Measurements from ENCODE around the gene PFDN4.

PFDN4 gene, protein sequence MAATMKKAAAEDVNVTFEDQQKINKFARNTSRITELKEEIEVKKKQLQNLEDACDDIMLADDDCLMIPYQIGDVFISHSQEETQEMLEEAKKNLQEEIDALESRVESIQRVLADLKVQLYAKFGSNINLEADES
- total RNA-seq = 7.5 reads per million, percentile 26 among the genes with 10 or more reads in this experiment

DNA sequence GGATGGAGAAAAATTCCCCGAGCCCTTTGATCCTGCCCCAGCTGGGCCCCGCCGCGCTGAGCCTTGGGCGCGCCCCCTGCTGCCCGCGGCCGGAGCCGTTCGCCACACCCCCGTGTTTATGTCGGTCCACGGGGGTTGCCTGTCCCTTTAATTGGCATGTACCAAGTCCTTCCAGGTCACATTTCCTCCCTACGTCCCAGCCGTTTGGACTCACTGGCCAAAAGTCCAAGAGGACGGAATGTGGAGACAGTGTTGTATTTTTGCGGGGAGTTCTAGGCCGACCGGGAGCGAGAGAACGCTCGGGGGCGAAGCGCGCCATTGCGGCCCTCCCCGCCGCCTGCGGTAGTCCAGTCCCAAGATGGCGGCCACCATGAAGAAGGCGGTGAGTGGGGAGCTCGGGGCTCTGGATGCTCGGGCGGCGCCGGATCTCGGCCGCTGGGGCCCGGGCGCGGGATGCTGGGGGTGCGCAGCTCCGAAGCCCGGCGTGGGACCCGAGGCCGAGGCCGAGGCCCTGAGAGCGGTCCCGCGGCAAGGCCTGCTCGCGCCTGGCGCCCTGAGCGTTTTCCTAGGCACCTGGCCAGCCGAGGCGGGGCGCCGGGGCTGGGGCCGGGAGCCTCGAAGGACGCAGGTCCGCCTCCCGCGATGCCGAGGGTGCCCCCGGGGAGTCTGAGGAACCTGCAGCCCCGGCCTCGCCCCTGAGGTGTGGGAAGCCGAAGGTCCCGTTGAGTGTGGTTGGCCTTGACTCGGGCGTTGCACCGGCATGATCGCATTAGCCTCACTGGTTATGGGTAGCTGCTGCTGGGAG lies at the start of gene PFDN4:
PFDN4 (plus strand) TSS at position 345 of the 805 bp plus-strand sequence; CDS start at position 359, 14 bp downstream.
- peak; percentile 54 for DNase-seq

DNA sequence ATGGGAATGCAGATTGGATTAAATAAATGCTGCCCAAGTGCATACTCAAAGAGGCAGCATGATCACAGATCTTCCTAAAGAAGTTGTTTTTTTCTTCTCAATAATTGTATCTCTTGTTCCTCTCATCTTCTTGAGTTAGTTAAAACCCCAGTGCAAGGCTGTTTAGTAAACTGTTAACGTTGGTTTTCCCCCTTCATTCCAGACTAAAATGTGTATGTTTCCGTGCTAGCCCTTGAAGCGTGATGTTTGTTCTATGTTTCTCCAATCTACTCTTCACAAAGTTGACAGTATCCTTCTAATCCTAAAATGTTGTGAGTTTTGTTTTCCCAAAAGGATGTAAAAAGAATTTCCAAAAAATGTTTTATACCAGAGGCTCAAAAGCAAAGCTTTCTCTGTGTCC lies 49.7 kb upstream of the PFDN4 start:
- DNase-seq = no peak

DNA sequence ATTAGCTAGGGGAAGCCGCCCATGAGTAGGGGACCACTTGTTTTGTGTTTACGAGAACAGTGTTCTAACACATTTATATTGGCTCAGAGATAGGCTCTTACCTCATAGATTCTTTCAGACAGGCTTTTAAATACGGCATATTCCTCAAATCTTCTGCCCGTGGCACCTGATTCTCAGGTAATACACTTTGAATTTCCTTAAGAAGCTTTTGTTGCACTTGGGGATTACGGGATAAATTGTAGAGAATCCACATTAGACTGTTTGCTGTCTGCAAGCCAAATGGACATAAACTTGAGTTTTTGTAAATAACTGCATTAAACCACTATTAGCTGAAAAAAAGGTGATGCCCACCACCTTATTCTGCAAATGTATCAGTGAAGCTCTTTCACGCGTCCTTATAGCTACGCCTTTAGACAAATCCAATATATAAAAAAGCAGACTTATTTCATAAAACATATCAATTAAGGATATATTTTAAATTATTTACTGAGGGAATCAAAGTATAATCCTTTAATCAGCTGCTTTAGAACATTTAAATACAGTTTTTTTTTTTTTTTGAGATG lies 49.0 kb upstream of the PFDN4 start:
- no peak for DNase-seq

DNA sequence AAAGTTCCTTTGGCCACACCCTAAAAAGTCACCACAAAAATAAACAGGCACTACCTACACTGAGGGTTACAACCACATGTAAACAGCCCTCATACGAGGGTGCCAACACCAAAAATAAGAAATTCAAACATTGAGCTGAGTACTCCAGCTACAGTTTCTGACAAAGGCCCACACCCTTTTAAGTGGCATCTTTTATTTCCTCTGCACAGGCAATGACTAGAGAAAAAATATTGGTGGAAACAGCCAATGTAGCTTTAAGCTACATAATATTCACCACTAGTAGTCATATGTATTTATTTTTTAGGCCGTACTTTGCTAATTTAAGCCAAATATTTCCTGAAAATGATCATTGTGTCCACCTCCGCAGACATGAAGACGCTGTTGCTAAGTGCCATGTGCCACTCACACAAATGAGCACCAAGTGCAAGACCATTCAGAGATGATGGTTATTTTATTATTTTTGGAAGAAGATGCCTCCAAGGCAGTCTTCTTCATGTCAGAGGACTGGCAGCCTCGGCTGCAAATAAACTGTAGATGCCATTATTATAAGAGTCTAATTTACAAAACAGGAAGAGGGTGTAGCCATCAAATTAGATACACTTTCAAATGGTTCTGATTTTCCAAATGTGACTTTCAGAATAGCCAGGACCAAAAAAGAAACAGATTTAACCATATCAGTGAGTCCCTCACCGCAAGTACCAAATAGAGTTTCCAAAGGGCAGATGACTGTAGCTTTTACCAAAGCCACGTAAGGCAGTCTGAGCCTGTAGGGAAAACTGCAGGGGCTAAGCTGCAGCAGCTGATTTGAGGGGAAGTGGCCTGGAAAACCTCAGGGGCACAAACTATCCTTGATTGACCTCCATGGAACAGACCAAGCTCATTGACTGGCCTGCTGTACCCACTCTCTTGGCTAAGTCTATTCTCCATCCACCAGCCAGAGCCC lies 47.6 kb upstream of the PFDN4 start:
- no peak for DNase-seq

DNA sequence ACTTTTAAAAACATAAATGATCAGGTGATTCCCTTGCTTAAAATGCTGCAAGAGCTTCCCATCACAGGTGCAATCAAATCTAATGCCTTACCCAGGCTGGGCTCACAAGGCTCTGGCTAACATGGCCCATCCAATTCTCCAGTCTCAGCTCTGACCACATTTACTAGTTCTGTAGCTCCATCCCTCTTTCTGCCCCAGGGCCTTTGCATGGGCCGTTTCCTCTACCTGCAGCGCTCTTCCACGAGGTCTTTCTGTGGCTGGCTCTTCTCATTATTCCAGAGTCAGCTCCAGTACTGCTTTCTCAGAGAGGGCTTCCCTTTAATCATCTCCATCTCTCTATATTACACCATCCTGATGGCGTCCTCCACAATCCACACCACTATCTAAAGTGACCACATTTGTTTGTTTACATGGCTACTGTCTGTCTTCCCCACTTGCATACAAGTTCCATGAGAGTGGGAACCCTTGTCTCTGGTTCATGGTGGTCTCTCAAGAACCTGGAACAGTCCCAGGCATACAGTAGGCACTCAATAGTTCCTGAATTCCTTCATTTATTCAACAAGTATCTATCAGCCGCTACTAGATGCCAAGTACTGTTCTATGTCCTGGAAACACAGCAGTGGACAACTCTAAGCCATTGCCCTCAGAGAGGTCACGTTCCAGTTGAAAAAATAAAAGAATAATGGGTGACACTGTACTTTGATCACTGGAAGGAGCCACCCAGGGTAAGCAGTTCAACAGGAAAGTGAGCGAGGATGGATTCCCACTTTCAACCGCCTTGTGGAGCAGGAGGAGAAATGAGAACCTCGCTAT lies 46.7 kb upstream of the PFDN4 start:
- no peak for DNase-seq

DNA sequence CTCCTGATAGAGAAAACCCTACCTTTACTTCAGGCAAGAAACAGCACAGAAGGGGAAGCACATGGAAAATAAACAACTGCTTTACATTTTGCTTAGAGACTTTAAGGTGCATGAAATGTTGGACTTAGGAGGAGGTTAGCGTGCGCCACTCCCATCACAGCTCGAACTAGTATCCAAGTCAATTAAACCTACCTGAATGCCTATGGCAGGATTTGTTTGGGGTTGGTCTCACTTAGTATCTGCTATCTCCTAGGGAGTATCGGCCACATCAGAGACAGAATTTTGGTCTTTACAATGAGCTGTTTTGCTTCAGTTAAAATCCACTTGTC lies 46.1 kb upstream of the PFDN4 start:
- DNase-seq = no peak

DNA sequence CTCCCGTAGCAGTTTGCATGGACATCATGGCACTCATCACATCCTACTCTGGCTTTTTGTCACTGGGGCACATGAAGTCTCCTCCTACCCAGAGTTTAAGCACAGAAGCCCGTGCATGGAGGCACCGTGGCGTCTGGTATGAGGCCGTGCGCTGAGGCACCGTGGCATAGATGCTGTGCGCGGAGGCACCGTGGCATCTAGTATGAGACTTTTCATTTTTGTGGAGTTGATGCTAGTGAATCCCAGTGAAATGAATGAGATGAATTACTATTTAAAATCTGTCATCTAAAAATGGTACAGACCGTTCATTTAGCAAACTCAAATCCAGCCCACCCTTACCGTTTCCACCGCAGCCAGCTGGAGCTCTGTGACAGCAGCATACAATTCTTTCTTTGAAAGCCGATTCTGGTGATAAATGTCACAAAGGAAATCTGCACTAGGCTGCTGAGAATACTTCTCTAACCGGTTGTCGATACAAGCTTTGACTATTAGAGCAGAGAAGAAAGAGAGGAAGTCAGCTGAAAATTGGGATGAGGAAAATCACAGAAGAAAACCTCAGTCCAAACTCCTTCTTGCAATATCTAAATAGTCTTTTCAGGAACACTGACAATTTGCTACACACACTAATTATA lies 45.4 kb upstream of the PFDN4 start:
- DNase-seq = no peak

DNA sequence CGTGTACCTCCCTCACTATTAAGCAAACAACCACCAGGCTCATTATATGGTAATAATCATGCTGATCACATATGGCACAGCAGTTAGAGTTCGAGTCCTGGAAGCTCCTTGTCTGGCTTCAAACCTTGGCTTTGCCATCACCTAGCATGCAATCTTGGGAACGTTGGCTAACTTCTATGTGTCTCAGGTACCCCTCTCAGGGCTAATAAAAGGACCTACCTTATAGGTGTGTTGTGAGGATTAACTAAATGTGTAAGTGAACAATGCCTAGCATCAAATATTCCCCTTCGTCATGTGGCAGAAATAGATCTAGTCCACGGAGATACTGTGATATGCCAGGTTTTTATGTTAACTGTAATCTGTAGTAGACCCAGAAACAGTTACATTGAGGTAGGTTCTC lies 44.5 kb upstream of the PFDN4 start:
- no peak for DNase-seq

DNA sequence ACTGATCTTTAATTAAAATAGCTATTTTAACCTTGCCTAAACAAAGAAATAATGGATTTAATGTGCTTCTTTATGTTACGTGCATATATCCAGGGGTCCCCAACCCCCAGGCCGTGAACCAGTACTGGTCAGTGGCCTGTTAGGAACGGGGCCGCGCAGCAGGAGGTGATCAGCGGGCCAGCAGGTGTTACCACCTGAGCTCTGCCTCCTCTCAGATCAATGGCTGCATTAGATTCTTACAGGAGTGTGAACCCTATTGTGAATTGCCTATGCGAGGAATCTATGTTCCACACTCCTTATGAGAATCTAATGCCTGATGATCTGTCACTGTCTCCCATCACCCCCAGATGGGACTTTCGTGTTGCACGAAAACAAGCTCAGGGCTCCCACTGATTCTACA lies 42.9 kb upstream of the PFDN4 start:
- DNase-seq = no peak

DNA sequence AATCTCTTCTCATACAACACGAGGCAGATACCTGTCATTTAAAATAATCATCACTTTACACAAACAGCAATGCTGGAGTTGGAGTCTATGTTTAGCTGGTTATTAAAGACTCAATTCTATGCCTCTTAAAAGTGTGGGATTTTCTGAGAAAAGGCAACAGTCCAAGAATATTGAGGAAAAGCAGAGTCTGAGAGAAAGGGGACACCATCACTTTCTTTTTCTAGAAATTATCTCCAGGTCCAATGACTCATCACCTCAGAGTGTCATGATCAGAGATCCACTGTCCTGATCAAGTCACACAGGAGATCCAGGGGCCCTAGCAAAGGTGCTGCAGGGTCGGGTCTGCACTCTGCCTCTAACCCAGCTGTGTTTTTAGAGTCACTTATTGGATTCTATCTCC lies 42.1 kb upstream of the PFDN4 start:
- DNase-seq = no peak

DNA sequence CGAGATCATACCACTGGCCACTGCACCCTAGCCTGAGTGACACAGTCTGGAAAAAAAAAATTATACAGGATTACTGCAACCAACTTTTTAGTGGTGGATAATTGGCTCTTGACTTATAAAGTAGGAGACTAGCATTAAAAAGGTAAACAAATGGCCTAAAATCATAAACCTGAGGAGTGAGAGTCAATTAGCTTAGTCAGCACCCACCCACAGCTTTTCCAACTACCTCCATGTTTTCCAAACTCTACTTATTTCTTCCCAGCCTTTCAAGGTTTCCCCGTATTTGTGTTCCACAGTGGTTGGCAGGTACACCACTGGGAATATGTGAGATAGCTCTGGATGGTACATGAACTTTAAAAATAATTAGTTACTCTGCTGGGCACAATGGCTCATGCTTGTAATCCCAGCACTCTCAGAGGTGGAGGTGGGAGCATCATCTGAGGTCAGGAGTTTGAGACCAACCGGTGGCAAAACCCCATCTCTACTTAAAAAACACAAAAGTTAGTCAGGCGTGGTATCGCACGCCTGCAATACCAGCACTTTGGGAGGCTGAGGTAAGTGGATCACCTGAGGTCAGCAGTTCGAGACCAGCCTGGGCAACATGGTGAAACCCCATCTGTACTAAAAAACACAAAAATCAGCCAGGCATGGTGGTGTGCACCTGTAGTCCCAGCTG lies 40.8 kb upstream of the PFDN4 start:
- DNase-seq = no peak

DNA sequence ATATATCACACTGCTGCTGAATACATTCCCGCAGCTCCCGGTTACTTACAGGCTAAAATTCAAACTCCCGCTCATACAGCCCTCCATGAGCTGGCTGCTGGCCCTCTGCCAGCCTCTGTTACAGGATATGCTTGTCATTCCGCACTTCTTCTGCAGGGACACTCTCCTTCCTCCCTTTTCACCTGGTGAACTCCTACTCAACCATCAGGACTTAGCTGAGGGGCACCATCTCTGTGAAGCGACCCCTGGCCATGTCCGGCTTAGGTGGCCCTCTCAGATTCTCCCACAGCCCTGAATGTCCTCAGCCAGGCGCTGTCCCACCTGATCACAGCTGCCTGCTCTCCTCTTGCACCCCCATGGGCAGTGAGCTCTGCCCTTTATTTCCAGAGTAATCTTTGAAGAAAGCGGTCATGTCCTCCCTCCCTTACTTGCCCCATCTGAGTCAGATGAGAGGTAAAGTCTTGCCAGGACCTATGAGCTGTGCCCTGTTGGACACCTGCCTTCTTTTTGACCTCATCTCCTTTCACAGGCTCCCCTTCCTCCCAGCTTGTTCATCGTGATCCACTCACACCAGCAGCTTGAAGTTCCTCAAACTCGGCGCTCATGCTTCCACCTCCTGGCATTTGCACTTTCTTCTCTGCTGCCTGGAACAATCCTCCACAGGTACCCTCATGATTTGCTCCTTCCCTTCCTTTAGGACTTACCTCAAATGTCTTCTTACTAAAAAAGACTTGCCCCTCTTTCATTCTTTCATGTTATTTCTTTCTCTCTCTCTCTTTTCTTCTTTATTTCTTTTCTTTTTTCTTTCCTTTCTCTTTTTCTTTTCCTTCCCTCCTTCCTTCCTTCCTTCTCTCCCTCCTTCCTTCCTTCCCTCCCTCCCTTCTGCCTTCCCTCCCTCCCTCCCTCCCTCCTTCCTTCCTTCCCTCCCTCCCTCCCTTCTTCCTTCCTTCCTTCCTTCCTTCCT lies 39.7 kb upstream of the PFDN4 start:
- DNase-seq = no peak

DNA sequence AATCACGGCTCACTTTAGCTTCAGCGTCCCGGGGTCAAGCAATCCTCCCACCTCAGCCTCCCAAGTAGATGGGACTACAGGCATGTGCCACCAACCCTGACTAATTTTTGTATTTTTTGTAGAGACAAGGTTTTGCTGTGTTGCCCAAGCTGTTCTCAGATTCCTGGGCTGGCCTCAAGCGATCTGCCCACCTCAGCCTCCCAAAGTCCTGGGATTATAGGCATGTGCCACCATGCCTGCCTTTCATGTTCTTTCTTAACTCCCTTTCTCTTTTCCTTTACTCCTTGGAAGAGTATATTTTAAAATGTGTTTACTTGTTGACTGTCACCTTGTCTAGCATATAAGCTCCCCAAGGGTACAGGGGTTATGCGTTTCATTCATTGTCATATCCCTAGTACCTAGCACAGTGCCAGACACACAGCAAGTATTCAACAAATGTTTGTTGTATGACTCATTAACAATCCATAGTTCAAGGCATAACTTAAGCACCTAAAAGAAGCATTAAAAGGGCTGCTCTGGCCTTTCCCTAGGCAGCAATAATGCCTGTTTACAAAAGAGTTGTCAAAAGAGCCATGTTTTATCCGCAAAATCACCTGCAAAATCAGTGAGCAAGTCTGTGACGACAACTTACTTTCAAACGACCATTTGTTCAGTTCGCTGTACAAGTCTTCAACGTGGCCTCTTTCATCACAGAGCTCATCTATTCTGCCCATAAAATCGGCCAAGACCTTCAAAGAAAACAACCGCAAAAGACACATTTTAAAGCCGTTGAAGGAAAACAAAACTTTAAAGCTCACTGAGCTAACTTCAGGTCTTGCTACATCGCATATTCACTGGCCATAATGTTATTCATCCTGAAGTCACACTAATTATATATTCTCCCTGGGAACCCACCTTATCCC lies 38.7 kb upstream of the PFDN4 start:
- no peak for DNase-seq

DNA sequence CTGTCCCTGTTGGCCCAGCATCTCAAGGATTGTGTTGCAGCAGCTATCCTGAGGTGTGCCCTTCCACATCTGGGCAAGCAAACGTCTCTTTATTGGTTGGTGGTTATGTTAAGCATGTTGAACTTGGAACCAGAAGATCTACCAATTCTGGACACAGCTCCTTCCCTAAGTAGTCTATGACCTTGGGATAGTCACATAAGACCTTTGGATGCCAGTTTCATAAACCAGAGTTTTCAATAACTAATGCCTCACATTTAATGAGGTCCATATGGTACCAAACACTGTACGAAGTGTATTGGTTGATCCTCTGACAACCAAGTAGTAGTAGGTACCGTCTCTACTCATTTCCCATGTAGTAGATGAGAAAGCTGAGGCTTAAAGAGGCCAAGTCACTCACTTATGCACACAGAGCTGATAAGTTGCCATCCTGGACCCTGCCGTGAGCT lies 37.8 kb upstream of the PFDN4 start:
- no peak for DNase-seq

DNA sequence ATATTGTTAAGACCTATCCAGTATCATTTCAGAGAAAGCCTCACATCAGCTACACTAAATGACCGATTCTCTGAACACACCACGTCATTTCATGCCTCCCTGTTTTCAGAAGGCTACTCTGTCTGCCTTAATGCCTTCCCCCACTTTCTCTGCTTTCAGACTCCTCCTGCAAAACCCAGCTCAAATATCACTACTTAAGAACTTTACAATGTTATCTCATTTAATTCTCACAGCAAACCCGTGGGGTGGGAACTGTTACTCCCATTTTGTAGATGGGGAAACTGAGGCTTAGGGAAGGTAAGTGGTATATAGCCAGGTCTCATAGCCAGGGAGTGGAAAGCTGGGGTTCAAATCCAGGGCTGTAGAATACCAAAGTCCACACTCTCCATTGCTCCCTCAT lies 36.9 kb upstream of the PFDN4 start:
- DNase-seq = no peak

DNA sequence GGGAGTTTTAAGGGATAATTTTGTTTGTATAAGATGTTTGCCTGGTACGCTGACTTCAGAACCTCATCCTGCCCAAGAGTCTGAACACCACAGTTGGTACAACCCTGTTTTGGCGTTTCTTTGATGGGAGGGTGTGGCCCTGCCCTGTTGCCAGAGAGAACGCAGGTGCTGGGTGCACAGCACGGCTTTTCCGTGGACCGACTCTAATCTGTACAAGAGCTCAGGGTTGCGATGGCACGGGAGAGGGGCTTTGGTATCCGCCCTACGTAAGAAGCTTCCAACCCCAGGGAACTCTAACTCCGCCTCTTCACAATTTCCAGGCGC lies 35.4 kb upstream of the PFDN4 start:
- no peak for DNase-seq

DNA sequence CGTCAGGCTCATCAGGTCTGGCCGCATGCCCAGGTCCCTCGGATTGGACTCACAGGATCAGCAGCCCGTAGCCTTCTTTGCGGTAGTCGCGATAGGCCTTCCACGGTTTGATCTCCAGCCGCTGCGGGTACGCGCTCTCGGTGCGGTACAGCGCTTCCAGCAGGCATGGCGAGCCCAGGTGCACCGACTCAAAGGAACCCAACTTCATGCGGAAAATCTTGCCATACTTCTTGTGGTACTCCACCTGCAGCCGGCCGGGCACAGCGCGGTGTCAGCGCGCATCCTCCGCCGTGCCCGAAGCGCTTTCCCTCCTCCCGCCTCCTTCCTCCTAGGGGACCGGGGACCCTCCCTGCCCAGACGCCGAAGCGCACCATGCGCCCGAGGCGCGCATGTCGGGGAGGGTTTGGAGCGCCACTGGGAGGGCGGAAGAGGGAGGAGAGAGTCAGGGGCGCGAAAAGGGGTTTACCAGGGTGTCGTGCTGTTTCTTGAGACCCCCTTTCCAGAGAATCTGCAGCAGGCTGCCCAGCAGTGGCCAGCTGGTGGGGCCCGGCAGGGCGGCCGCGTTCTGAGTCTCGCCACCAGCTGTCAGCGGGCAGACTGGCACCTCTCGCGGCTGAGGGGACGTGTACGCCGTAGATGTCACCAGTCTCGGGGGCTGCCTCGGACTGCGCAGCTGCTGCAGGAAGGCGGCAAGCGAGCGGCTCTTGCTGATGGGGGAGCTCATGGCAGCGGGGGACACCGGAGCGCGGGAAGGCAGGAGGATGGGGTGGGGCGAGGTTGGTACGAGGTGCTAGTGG lies 34.8 kb upstream of the PFDN4 start:
- DNase-seq = no peak
